GM19467 (cell line): ENCODE measurements around the gene ANKRD37.
"Not testable (repeated sequence)": the region's sequence is repeated elsewhere in the genome, so short reads cannot be mapped to it uniquely, and the experiment has no call there.

Experiments
- ATAC-seq: cut with Tn5 transposase; IDR thresholded peaks from one replicate; pipeline ENCODE4 v1.9.1; 2021; ENCODE audit warnings: mild to moderate bottlenecking, moderate library complexity; ENCODE audit not compliant: unreplicated experiment

The ANKRD37 gene

GRCh38 chr4:185396724-185397385, at the start of gene ANKRD37:
ANKRD37 (plus strand) TSS chr4:185396841; CDS start chr4:185396924, 83 bp downstream.
- peak; percentile 0 for ATAC-seq

GRCh38 chr4:185346975-185347601, 49.6 kb upstream of the ANKRD37 start:
- ATAC-seq = no peak

- no peak for ATAC-seq
Observed at GRCh38 chr4:185351691-185352090, 45.0 kb upstream of the ANKRD37 start.

GRCh38 chr4:185352202-185352601, 44.4 kb upstream of the ANKRD37 start:
- ATAC-seq = no peak

- ATAC-seq = no peak
Observed at GRCh38 chr4:185352741-185353140, 43.9 kb upstream of the ANKRD37 start.

GRCh38 chr4:185357211-185357610, 39.4 kb upstream of the ANKRD37 start:
- no peak for ATAC-seq

GRCh38 chr4:185357733-185358440, 38.8 kb upstream of the ANKRD37 start:
- ATAC-seq = no peak

- no peak for ATAC-seq
Observed at GRCh38 chr4:185358514-185358913, 38.1 kb upstream of the ANKRD37 start.

GRCh38 chr4:185358959-185359358, 37.7 kb upstream of the ANKRD37 start:
- ATAC-seq = no peak

- no peak for ATAC-seq
Observed at GRCh38 chr4:185359767-185360446, 36.7 kb upstream of the ANKRD37 start.

GRCh38 chr4:185361872-185362271, 34.8 kb upstream of the ANKRD37 start:
- ATAC-seq = no peak

- ATAC-seq = not testable (repeated sequence)
Observed at GRCh38 chr4:185362570-185362969, 34.1 kb upstream of the ANKRD37 start.

- ATAC-seq = no peak
Observed at GRCh38 chr4:185363251-185363650, 33.4 kb upstream of the ANKRD37 start.

- no peak for ATAC-seq
Observed at GRCh38 chr4:185364886-185365285, 31.8 kb upstream of the ANKRD37 start.

GRCh38 chr4:185369731-185370130, 26.9 kb upstream of the ANKRD37 start:
- no peak for ATAC-seq

GRCh38 chr4:185370268-185370949, 26.2 kb upstream of the ANKRD37 start:
- no peak for ATAC-seq

- no peak for ATAC-seq
Observed at GRCh38 chr4:185371702-185372101, 24.9 kb upstream of the ANKRD37 start.

GRCh38 chr4:185374027-185374426, 22.6 kb upstream of the ANKRD37 start:
- no peak for ATAC-seq

- no peak for ATAC-seq
Observed at GRCh38 chr4:185374573-185374972, 22.1 kb upstream of the ANKRD37 start.

- ATAC-seq = no peak
Observed at GRCh38 chr4:185378264-185378663, 18.4 kb upstream of the ANKRD37 start.
